IMR-90 (cell line): ENCODE measurements around the gene DYRK1A.

Experiments used
- BHLHE40 ChIP-seq: fragments of 150-350 bp; IDR thresholded peaks from 2 replicates; pipeline ENCODE4 v1.6.1; 2016; ENCODE audit warnings: mild to moderate bottlenecking, low read depth, low read length
- CHD1 ChIP-seq: IDR thresholded peaks from 2 replicates; pipeline ENCODE4 v1.6.1; 2012; ENCODE audit warnings: low read depth, low read length, improper control_type of control experiment
- FOS ChIP-seq: fragments of 150-350 bp; IDR thresholded peaks from 2 replicates; pipeline ENCODE4 v1.6.1; 2016; ENCODE audit warnings: low read depth, low read length
- MAFK ChIP-seq: IDR thresholded peaks from 2 replicates; pipeline ENCODE4 v1.6.1; 2012; ENCODE audit warnings: low read depth, low read length, improper control_type of control experiment
- MAZ ChIP-seq: IDR thresholded peaks from 2 replicates; pipeline ENCODE4 v1.6.1; 2012; ENCODE audit warnings: low read depth, mild to moderate bottlenecking, low read length, improper control_type of control experiment, moderate library complexity, borderline replicate concordance
- MXI1 ChIP-seq: IDR thresholded peaks from 2 replicates; pipeline ENCODE4 v1.6.1; 2012; ENCODE audit warnings: low read depth, mild to moderate bottlenecking, low read length, moderate library complexity, borderline replicate concordance
- POLR2A ChIP-seq: IDR thresholded peaks from 2 replicates; pipeline ENCODE4 v1.6.1; 2012; ENCODE audit warnings: mild to moderate bottlenecking, low read depth, low read length
- RCOR1 ChIP-seq: IDR thresholded peaks from 2 replicates; pipeline ENCODE4 v1.6.1; 2012; ENCODE audit warnings: mild to moderate bottlenecking, low read length, improper control_type of control experiment; ENCODE audit not compliant: insufficient replicate concordance
- RFX5 ChIP-seq: IDR thresholded peaks from 2 replicates; pipeline ENCODE4 v1.8.0; 2012; ENCODE audit warnings: low read depth, mild to moderate bottlenecking, low read length, moderate library complexity
- TF ChIP-seq, protein P1 (sequence below): fragments of 150-350 bp; IDR thresholded peaks from 2 replicates; pipeline ENCODE4 v1.6.1; 2017; ENCODE audit warnings: mild to moderate bottlenecking, antibody characterized with exemption, low read length, low read depth
- TF ChIP-seq, protein P2 (sequence below): conservative IDR thresholded peaks from 2 replicates; pipeline ENCODE4 v1.5.1; 2012; ENCODE audit warnings: mild to moderate bottlenecking, low read depth, low read length, improper control_type of control experiment

DNA sequence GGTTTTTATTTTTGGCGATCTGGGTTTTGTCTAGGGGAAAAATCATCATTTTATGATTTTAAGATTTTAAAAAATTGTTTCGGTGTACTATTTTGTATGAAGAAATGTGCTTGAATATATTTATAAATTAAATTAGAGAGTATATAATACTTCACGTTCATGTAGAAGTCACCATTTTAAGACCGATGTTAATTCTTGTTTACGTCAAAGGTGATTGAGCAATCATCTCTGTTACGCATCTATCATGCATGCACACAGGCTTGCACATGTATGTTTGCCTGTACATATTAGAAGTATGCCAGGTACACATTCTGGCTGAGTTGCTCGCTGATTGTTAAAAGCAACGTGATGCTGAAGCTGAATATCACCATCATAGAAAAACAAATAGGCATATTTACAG lies 54.7 kb downstream of the DYRK1A start:
- TF ChIP-seq RCOR1: no peak
- TF ChIP-seq, protein P1, sequence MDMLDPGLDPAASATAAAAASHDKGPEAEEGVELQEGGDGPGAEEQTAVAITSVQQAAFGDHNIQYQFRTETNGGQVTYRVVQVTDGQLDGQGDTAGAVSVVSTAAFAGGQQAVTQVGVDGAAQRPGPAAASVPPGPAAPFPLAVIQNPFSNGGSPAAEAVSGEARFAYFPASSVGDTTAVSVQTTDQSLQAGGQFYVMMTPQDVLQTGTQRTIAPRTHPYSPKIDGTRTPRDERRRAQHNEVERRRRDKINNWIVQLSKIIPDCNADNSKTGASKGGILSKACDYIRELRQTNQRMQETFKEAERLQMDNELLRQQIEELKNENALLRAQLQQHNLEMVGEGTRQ: no peak
- TF ChIP-seq POLR2A: no peak
- TF ChIP-seq, protein P2, sequence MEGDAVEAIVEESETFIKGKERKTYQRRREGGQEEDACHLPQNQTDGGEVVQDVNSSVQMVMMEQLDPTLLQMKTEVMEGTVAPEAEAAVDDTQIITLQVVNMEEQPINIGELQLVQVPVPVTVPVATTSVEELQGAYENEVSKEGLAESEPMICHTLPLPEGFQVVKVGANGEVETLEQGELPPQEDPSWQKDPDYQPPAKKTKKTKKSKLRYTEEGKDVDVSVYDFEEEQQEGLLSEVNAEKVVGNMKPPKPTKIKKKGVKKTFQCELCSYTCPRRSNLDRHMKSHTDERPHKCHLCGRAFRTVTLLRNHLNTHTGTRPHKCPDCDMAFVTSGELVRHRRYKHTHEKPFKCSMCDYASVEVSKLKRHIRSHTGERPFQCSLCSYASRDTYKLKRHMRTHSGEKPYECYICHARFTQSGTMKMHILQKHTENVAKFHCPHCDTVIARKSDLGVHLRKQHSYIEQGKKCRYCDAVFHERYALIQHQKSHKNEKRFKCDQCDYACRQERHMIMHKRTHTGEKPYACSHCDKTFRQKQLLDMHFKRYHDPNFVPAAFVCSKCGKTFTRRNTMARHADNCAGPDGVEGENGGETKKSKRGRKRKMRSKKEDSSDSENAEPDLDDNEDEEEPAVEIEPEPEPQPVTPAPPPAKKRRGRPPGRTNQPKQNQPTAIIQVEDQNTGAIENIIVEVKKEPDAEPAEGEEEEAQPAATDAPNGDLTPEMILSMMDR: no peak
- no peak for TF ChIP-seq MXI1
- TF ChIP-seq BHLHE40: no peak
- no peak for TF ChIP-seq MAFK
- TF ChIP-seq MAZ: no peak
- TF ChIP-seq CHD1: no peak
- no peak for TF ChIP-seq FOS
- no peak for TF ChIP-seq RFX5
